A204.1 (cell line): ENCODE results near the gene TSPEAR.
"Not testable (repeated sequence)": the region's sequence is repeated elsewhere in the genome, so short reads cannot be mapped to it uniquely, and the experiment has no call there.

Source experiments
- FAIRE-seq: peaks from 2 replicates; lab custom pipeline; 2012; peaks lifted over from hg19 to GRCh38; lab: Jason Lieb, UNC

TSPEAR gene

DNA sequence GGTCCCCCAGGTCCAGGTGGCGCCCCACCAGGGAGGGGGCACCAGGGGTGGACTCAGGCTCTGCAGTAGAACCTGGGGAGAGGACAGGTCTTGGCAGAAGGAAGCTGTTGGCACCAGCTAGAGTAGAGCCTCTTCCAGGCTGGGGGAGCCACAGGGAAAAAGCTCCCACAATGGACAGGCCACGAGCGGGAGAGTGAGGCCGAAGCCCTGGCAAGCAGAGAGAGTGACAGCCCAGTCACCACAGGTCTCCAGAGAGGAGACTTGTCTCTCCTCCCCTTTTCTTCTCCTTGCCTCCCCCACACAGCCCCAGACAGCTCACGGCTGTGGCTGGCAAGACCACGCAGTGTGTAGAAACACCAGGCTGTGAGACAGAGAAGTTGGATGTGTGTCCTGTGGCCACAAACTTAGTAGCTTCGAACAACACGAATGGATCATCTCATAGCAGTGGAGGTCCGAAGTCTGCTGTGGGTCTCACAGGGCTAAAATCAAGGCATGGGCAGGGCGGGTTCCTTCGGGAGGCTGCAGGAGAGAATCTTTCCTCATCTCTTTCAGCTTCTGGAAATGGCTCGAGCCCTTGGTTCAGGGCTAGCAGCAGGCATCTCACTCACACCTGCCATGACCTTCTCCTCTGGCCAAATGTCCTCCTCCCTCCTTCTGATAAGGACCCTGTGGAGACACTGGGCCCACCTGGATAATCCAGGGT lies 60.2 kb downstream of the TSPEAR start:
- FAIRE-seq = no peak

DNA sequence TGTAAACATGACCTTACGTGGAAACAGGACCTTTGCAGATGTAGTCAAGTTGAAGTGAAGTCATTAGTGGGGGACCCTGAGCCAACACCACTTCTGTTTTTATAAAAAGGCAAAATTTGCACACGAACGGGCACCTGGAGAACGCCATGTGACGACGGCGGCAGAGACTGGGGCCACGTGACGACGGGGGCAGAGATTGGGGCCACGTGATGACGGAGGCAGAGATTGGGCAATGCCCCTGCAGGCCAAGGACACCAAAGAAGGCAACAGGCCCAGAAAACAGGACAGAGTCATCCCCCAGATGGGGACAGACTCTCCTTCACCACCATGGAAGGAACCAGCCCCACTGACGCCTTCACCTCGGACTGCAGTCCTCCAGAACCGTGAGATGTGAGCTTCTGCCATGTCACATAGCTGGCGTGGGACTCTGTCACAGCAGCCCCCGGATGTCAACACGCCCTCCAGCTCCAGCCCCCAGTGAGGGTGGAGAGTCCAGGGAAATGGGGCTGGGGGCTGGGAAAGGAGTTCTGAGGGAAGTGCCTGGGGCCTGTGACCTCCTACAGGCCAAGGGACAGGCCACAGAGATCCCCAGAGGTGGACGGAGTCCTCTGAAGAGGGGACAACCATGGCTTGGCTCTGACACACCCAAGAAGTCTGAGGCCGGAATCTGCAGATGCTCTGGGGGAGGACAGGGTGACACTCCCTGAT lies 61.0 kb downstream of the TSPEAR start:
- FAIRE-seq = no peak

DNA sequence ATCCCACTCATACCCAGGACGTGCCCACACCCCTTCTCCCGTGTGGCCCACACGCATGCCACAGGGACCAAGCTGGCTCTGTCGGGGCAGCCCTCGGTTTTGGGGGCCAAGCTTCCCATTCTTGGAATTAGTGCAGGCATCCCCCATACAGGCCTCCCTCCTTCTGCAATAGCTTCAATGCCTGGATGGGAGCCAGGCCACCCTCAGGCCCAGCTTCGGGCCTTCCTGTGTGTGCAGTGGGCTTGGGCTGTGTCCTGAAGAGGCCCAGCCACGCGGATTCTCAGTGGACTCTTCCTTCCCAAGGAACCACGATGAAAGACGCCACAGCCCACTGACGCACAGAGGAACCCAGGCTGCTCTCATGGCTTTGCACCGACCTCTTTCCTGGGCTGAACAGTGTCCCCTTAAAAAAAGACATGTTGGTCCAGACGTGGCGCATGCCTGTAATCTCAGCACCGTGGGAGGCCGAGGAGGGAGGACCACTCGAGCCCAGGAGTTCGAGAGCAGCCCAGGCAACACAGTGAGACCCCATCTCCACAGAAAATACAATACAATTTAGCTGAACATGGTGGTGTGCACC lies 61.8 kb downstream of the TSPEAR start:
- FAIRE-seq = no peak

DNA sequence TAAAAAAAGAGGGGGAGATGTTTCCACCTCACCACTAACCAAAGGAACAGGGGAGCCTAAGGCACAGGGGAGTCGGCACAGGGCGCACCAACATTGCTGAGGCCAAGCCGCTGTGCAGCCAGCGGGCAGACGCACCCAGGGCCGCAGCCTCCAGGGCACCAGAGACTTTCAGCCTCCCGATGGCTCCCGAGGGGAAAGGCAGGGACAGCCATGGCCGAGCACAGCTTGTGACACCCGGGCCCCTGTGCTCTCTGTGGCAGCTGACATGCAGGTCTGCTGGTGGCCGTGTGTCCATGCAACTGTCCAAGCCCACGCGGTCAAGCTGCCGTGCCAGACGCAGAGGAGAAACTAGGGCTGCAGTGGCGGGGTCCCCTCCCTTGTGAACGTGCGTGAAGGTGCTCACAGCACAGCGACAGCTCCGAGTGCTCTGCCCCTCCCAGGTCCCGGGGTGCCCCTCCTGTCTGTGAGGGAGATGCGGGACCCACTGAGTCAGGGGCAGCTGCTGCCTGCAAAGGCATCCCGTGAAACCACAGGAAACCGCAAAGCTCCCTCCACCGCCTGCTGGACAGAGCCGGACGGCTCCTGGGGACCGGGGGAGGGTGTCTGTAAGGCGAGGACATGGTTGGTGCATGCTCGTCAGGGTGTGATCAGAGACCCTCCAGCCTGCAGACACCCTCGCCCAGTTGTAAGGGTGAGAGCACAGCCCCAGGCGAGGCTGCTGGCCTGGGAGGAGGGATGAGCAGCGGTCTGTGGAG lies 62.6 kb downstream of the TSPEAR start:
- no peak for FAIRE-seq

DNA sequence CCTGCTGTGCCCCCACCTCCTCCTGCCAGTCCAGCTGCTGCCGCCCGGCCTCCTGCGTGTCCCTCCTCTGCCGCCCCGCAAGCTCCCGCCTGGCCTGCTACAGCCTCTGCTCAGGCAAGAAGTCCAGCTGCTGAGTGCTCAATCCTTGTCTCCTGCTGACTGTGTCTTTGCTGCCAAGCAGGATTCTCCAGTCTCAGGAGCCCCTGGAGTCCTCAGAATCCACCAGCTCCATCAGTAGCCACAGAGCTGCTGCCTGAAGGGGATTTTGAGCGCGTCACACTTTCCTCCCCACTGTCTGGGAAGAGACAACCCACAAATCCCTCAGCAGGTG lies 64.2 kb downstream of the TSPEAR start:
- no peak for FAIRE-seq

DNA sequence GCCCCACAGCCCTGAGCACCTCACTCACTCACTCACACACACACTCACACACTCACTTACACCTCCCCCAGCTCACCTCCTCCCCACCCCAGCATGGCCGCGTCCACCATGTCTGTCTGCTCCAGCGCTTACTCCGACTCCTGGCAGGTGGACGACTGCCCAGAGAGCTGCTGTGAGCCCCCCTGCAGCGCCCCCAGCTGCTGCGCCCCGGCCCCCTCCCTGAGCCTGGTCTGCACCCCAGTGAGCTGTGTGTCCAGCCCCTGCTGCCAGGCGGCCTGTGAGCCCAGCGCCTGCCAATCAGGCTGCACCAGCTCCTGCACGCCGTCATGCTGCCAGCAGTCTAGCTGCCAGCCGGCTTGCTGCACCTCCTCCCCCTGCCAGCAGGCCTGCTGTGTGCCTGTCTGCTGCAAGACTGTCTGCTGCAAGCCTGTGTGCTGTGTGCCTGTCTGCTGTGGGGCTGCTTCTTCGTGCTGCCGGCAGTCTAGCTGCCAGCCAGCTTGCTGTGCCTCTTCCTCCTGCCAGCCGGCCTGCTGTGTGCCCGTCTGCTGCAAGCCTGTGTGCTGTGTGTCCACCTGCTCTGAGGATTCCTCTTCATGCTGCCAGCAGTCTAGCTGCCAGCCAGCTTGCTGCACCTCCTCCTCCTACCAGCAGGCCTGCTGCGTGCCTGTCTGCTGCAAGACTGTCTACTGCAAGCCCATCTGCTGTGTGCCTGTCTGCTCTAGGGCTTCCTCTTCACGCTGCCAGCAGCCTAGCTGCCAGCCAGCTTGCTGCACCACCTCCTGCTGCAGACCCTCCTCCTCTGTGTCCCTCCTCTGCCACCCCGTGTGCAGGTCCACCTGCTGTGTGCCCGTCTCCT lies 64.8 kb downstream of the TSPEAR start, which contains the start of gene KRTAP10-11:
Gene KRTAP10-11, plus strand, starts transcription at position 49 of the 856 bp plus-strand sequence. Its CDS starts 45 bp downstream, at position 94.
- not testable (repeated sequence) for FAIRE-seq

DNA sequence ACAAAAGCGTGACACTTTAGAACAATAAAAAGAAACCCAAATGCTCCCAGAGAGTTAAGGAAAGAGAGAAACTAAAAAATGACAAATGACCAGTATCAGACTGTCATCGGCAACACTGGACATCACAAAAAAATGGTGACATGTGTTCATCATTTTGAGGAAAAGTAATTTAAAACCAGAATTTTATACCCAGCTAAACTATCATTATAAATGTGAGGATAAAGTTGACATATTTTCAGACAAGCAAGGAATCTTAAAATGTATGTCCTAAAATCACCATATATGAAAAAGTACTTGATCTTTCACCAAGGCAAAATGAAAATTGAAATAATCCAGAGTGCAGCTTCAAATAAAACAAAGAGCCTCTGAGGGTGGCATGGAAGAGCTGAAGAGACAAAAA lies 66.5 kb downstream of the TSPEAR start:
- no peak for FAIRE-seq

DNA sequence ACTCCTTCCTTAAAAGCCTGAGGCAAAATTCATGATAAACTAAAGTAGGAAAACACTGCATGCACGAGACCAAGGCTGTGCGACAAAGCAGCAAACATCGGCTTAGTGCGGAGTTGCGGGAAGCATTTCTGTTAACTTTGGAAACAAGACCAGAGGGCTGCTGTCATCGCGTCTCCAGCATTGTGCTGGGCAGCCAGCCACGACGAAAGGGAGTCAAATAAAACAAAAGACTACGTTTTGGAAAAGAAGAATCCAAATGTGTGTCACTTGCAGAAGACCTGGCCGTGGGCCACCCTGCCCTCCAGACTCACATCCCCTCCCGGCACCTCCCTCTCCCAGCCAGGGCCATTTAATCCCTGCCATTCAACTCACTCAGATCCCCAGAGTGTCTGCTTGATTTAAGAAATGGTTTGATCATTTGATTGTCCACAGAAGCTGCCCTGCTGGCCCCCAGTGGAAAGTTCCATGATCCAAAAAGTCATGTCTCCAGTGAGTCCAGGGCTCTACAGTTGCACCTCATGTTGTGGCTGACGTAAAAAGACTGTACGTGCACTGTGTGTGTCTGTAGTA lies 67.5 kb downstream of the TSPEAR start:
- no peak for FAIRE-seq

DNA sequence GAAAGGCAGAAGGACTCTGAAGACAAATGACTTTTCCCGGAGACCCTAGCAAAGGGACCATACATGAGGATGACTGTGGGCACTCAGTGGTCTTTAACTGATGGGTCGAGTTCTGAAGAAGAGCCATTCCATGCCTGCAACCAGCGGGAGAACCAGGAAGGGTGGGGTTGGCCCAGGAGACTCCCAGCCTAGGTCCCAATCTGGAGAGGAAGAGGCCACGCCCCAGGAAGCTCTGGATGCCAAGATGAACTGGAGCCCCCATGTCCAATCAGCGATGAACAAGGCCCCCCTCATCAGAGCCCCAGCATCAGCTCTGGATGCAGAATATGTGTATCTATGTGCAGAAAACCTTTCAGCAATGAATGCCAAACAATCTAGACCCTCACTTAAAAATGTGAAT lies 70.6 kb downstream of the TSPEAR start:
- no peak for FAIRE-seq

DNA sequence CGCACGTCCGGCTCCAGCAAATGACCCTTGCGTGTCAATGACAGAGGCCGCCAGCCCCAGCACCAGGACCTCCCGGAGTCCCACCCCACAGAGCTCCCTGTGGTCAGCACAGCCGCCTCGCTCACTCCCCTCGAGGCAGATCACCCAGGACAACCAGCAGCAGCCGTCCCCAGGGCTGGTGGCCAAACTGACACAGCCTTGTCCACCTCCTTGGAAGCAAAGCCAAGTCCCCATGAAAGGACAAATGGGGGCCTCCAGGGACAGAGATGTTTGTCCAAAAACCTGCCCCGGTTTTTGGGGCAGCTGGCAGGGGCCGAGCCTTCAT lies 72.1 kb downstream of the TSPEAR start:
- FAIRE-seq = no peak

DNA sequence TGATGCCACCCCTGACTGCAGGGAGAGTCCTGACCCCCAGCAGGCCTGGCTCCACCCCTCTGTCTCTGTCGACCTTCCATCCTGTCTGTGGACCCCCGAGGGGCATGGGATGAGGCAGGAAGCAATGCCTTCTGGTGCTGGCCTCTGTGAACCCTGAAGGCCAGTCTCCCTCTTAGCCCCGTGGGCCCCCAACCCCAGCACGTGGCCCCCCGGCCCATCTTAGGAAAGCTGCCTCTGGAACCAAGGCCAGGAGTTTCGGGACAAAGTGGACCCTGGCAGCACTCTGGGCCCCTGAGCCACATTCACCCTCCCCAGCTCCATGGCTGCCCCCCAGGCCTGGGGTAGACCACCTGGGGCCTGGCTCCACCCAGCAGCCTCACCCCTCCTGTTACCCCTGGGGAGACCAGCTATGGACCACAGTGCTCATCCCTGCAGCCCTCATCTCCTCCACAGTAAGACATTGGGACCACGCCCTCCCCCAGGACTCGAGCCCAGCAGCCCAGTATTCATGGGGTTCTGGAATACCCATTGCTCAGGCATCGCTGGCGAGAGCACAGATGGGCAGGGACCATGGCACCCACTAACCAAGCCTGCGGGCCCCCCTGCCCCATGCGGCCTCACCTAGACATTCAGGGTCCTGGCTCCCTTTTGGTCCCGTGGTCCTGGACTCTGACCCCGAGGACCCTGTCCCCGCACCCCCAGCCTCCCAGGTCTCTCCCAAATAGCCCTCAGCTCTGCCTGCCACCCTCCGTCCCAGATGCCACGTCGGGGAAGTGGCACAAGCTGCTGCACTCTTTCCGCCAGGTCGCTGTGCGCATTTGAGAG lies 72.7 kb downstream of the TSPEAR start:
- FAIRE-seq = not testable (repeated sequence)

DNA sequence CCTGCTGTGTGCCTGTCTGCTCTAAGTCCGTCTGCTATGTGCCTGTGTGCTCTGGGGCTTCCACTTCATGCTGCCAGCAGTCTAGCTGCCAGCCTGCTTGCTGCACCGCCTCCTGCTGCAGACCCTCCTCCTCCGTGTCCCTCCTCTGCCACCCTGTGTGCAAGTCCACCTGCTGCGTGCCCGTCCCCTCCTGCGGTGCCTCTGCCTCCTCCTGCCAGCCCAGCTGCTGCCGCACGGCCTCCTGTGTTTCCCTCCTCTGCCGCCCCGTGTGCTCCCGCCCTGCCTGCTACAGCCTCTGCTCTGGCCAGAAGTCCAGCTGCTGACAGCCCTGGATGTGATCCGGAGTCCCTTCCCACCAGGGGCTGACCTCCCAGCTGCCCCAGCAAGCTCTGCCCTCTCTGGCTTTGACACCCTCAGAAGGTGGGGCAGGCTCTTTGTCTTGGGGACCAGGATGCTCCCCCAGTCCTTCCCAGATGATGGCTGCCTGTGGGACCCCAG lies 73.5 kb downstream of the TSPEAR start:
- not testable (repeated sequence) for FAIRE-seq

DNA sequence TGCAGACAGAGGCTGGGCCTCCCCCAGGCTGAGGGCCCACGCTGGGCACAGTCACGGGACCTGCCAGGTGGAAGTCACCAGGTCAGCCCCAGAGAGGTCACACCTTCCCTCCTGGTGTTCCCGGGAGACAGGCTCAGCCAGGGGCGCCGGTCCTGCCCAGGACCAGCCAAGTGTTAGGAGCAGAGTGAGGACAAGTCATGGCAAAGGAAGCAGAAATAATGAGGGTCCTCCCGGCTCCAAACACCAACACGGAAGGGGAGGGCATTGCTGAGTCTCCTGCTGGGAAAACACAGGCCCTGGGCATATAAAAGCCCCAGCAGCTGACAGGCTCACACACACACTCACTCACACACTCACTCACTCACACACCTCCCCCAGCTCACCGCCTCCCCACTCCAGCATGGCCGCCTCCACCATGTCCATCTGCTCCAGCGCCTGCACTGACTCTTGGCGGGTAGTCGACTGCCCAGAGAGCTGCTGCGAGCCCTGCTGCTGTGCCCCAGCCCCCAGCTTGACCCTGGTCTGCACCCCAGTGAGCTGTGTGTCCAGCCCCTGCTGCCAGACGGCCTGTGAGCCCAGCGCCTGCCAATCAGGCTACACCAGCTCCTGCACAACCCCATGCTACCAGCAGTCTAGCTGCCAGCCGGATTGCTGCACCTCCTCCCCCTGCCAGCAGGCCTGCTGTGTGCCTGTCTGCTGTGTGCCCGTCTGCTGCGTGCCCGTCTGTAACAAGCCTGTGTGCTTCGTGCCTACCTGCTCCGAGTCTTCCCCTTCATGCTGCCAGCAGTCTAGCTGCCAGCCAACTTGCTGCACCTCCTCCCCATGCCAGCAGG lies 74.1 kb downstream of the TSPEAR start, which contains the start of gene KRTAP10-10:
Gene KRTAP10-10, plus strand, starts transcription at position 339 of the 833 bp plus-strand sequence. Its CDS starts 62 bp downstream, at position 401.
- no peak for FAIRE-seq

DNA sequence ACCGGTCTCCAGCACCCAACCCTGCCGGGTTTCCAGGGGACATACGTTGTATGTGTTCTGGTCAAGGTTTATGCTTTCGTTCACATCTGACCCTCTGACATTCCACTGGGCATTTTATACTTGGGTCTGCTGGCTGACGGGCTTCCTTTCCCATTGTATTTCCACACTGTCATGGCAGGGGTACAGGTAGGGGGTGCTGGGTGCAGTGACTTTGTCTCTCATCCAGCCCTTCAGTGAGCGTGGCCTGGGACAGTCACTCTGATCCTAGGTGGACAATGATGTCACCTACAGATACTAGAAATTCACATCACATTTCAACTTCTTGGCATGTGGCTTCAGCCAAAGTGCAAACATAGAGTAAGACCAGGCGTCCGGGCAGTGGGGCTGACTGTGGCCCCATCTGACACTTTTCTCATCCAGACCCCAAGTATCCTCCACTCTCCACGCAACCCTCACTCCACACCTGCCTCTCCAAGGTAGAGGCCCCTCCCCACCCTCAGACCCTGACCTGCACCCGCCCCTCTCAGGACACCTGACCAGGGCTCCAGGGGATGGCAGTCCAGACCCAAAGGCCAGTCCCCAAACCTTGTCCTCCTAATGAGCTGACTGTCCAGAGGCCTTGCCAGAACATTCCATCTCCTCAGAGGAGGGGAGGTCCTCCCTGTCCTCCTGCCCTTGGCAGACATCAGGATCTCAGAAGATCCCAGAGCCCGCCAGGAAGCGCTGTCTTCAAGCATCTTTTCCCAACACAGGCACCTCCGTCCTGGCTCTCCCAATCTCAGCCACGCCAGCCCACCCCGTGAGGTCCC lies 75.0 kb downstream of the TSPEAR start:
- FAIRE-seq = no peak

DNA sequence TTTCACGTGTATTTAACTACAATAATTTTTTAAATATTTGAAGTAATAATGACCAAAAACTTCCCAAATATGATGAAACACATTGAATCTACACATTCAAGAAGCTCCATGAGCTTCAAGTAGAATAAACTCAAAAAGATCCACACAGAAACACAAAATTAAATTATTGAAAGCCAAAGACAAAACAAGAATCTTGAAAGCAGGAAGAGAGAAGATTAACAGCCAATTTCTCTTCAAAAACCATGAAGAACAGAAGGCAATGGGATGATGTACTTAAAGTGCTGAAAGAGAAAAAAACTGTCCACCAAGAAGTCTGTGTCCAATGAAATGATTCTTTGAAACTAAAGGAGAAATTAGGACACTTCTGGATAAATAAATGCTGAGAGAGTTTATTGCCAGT lies 79.3 kb downstream of the TSPEAR start:
- FAIRE-seq = no peak

DNA sequence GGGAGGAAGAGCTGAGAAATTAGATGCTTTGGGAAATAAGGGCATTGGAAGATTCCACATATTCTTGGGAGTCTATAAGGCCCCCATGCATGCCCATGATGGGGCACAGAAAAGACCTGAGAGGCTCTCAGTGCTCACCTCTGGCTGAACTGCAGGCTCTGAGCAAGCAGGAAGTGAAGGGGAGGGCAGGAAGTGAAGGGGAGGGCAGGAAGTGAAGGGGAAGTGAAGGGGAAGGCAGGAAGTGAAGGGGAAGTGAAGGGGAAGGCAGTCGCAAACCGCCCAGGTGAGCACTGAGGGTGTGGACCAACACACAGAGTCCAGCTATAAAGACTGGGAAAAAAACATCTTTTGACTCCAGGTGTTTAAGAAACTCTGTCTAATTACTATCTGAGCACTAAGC lies 80.9 kb downstream of the TSPEAR start:
- no peak for FAIRE-seq

DNA sequence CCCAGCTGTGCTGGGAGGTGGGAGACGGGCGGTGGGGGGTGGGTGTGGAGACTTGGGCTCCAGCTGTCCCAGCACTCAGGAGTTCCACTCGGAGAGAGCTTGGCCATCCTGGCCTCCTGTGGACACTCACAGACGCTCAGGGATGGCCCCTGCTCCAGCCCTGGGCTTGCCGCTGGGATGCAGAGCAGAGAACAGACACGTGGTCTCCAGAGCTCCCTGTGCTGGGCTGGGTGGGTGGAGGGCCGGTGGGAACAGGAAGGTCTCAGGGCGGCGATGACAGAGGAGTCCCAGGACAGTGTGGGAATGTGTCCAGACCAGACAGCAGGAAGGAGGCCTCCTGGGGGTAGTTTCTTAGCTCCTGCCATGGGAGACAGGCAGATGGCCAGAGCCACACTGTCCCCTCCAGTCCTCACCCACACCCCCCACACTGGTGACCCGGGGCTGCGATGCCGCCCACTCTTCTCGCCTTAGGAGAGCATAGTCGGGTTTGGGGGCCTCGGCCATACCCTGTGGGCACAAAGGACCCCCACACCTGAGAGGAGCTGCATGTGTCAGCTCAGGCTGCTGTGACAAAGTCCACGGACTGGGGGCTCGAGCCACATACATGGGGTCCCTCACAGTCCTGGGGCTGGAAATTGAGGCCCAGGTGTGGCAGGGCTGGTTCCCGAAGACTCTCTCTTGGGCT lies 82.5 kb downstream of the TSPEAR start:
- no peak for FAIRE-seq

DNA sequence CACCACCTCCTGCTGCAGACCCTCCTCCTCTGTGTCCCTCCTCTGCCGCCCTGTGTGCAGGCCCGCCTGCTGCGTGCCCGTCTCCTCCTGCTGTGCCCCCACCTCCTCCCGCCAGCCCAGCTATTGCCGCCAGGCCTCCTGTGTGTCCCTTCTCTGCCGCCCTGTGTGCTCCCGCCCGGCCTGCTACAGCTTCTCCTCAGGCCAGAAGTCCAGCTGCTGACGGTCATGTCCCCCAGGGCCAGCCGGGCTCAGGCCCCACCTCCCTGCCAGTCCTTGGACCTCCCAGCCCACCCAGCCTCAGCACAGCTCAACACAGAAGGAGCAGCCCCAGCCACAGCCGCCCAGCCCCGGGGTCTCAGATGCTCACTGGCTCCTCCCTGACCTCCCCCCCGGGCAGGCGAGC lies 83.5 kb downstream of the TSPEAR start:
- FAIRE-seq = not testable (repeated sequence)
